Measurements from ENCODE around the gene SIRT4.

GRCh38 chr12:120361506-120362208, 59.5 kb downstream of the SIRT4 start:
- TF ChIP-seq CTCF (IDR thresholded peaks at IDR 0.05; ENCODE audit: low read depth, low read length) (no peak), POLR2A (IDR thresholded peaks at IDR 0.05; ENCODE audit: extremely low read depth, insufficient read length) (no peak)
